Motor neuron (in vitro differentiated cells): ENCODE measurements around the gene FREM1. TPM values are rescaled to one million over a fixed set of nuclear protein-coding genes. Genes with fewer than 3 reads are reported as not detected.
A peak's percentile ranks its signal among the peaks of the same experiment; 100 is the strongest.

Source experiments
- ATAC-seq, 8 experiments: fragments of 200-7000 bp; cut with Tn5 transposase; replicated peaks in 6 of 8; 2 replicates each; pipeline ENCODE4 v1.8.0; 2021; ENCODE audit warnings: mild to moderate bottlenecking in 8 of 8, moderate library complexity in 8 of 8
- H3K27ac ChIP-seq, 2 donors: fragments of 250-450 bp; sonication (Bioruptor Pico); 2 replicates each; pipeline ENCODE4 v1.9.0; 2021; ENCODE audit warnings: antibody characterized with exemption in 2 of 2, mild to moderate bottlenecking in 2 of 2, moderate library complexity in 1 of 2
- H3K4me1 ChIP-seq, 2 donors: fragments of 250-450 bp; sonication (Bioruptor Pico); replicated peaks in 1 of 2; 2 replicates each; pipeline ENCODE4 v1.6.1; 2021; ENCODE audit warnings: antibody characterized with exemption in 2 of 2, mild to moderate bottlenecking in 2 of 2, moderate library complexity in 1 of 2
- H3K4me3 ChIP-seq, 5 donors: fragments of 250-450 bp; sonication (Bioruptor Pico); 2 replicates each; pipeline ENCODE4 v1.9.0; 2021; ENCODE audit warnings: antibody characterized with exemption in 5 of 5, mild to moderate bottlenecking in 5 of 5, moderate library complexity in 4 of 5
- WGBS, 10 experiments: fragments of 450-650 bp; shearing (Covaris generic); methylation state at CpG; one replicate each; pipeline ENCODE4 v1.0.0; 2022; 5-methylcytosine and 5-hydroxymethylcytosine counted together
- in situ Hi-C, 9 experiments: fragments of 400-800 bp; cut with MboI; loops; one replicate each; pipeline ENCODE4 v1.15.0; 2021; ENCODE audit warnings: low sequenced_read_pairs in 9 of 9, low pct_unique_long_range_greater_than_20kb in 2 of 9; ENCODE audit not compliant: unreplicated experiment in 9 of 9
- total RNA-seq, 8 experiments: library from RNA; unstranded; fragments of 300-600 nt; gene quantifications; 2 replicates each; pipeline versions ENCODE4 v1.2.3 to v1.2.4, GENCODE V29; 2022

FREM1 gene
- total RNA-seq, 8 experiments from 2014 or later = 0.42 to 55.6 (median 1.7) TPM

- Histone ChIP-seq H3K4me3 (no peak overlapping the region), H3K27ac (no peak overlapping the region), H3K4me1 (no peaks in the 10 kb centered on the region)
- ATAC-seq = no peak
- in situ Hi-C loops = no loop called here
- WGBS, 10 experiments = 83 to 100% methylated on average over 1 of the region's 1 CpG; no CpG with 5 or more reads in 8 of the 10 experiments
Observed at GRCh38 chr9:14731294-14731981, 178.8 kb downstream of the FREM1 start.

DNA sequence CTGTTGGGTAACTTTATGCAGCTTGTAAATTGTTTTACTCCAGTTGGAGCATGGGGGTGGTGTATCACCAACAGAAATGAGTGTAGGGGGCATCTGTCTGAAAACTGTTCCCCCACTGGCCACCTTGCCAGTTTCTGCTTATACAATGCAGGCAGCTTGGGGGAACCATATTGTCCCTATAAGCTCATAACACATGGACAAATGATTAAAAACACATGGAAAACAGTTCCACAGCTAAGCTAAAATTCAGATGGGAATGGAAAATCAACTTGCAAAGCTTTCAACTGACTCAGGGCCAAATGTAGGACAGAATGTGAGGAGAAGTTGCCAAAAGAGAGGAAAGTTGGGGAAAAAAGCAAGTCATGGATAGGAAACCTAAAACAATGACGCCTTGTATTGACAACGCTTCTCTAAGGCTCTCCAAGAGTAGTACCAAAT lies 179.7 kb downstream of the FREM1 start:
- WGBS, 10 experiments = 0 to 100% (median 62%) methylated on average over 1 to 2 of the region's 2 CpGs; no CpG with 5 or more reads in 4 of the 10 experiments
- Histone ChIP-seq H3K4me3 (no peak overlapping the region), H3K4me1 (no peaks in the 10 kb centered on the region), H3K27ac (no peak overlapping the region)
- in situ Hi-C loops = no loop called here
- ATAC-seq = no peak

DNA sequence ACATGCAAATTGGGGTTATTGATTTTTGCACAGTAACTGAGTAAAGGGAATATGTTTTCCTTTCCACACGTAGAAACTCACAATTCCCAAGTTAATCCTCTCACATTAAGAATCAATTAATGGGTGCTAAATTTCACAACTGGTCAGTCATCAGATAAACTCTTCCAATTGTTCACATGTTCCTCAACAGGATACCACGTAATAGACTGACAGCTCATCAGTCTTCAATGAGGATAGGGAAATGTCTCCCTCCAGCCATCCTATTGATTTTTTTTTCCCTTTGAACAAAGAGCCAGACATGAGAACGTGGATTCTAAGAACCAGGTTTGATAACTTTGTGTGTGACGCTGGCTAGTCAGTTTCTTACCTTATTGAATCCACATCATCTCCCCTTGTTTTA lies 186.9 kb downstream of the FREM1 start:
- in situ Hi-C loops = no loop called here
- 0 to 54% (median 30%) methylated on average over 1 to 4 of the region's 4 CpGs; no CpG with 5 or more reads in 2 of the 10 experiments for WGBS, 10 experiments
- ATAC-seq = no peak
- Histone ChIP-seq H3K4me3 (no peak overlapping the region), H3K27ac (no peak overlapping the region), H3K4me1 (peaks cover 7 to 9% of the 10 kb centered on the region in 2 donors)

GRCh38 chr9:14722391-14723035 lies 187.7 kb downstream of the FREM1 start, which contains the start of gene CER1:
Gene CER1, minus strand, starts transcription at chr9:14722733. Its CDS starts 61 bp downstream, at chr9:14722672.
- H3K4me3 ChIP-seq = no peak within 1 kb of the TSS
- no peak within 1 kb of the TSS for H3K27ac ChIP-seq
- ATAC-seq = no peak

DNA sequence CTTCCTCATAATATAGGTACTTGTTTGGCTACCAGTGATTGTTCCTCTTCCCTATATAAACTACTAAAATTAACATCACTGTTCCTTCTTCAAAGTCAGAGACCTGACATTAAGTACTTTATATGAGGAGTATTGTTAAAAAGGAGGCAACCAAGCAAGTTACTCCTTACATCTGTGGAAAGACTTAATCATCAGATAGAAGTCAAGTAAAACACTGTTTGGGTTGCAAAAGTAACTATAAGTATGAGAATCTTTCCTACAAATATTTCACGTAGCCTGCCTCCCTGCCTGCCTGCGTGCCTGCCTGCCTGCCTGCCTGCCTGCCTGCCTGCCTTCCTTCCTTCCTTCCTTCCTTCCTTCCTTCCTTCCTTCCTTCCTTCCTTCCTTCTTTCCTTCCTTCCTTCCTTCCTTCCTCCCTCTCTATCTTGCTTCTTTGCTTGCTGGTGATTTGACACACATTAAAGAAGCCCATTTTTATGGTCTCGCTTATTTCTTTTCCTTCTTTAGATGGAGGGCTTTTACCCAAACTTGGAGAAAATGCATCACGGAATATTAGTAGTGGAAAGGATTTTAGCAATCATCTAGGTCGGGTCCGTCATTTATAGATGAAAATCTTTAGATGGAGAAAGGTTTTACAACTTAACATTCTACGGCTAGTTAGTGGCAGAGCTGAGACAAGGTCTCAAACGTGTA lies 190.9 kb downstream of the FREM1 start:
- H3K27ac ChIP-seq = no peak overlapping the region
- WGBS, 10 experiments = 43 to 100% (median 83%) methylated on average over 1 to 7 of the region's 8 CpGs; no CpG with 5 or more reads in 1 of the 10 experiments
- in situ Hi-C loops = no loop called here
- ATAC-seq = no peak
- peaks cover 7 to 9% of the 10 kb centered on the region in 2 donors for H3K4me1 ChIP-seq
- H3K4me3 ChIP-seq = no peak overlapping the region

More at GRCh38 chr9:14722391-14723035, 187.7 kb downstream of the FREM1 start, which contains the start of gene CER1:
- H3K4me1 ChIP-seq = peaks cover 7 to 9% of the 10 kb centered on the region in 2 donors
- in situ Hi-C loops = no loop called here
- 0 to 100% (median 37%) methylated on average over 1 to 4 of the region's 7 CpGs; no CpG with 5 or more reads in 5 of the 10 experiments for WGBS, 10 experiments

DNA sequence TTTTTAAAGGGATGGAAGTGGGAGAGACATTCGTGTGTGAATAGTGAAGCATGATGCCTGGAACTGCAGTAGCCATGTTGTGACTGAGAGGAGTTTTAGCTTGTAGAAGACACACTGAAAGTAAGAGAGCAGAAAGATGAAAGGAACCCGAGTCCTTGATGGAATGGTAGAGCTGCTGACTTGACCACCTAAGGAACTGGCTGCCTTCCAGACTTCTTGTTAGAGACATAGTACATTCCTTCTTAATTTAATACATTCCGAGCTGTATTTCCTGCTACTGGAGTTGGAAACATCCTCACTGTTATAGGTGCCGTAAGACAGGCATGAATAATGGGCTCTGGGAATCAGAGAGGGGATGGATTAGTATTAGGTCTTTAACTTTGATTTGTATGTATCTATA lies 195.1 kb downstream of the FREM1 start:
- in situ Hi-C loops = no loop called here
- Histone ChIP-seq H3K4me3 (no peak overlapping the region), H3K4me1 (no peaks in the 10 kb centered on the region), H3K27ac (no peak overlapping the region)
- WGBS, 10 experiments = 38 to 100% (median 77%) methylated on average over 1 to 4 of the region's 4 CpGs; no CpG with 5 or more reads in 2 of the 10 experiments
- ATAC-seq = peak in 1 of 8 experiments; percentile 82

DNA sequence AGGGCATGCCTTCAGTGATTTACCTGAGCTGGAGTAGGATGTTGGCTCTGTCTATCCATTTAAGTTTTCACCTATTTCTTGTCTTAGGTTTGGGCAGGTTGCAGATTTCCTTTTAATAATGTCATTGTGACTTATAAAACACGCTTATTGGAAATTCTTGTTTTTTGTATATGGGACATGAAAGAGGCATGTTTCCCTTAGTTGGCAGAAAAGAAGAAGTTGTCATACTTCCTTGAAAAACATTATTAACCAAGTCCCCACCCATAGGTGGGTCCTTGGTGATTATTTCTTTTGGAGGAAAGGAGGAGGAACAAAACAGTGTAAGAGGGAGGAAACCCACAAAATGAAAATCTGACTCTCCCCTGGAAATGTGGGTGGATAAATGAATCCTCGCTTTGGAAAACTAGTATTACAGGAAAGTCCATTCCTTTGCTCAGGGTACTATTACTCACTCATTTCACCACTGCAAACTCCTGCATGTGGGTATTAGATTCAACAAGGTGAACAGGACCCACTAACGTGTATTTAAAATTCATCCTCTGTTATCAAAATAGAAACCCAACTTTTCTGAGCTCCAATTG lies 197.0 kb downstream of the FREM1 start:
- 38 to 100% (median 93%) methylated on average over 1 to 3 of the region's 3 CpGs for WGBS, 10 experiments
- in situ Hi-C loops = no loop called here
- Histone ChIP-seq H3K27ac (no peak overlapping the region), H3K4me3 (no peak overlapping the region), H3K4me1 (no peaks in the 10 kb centered on the region)
- ATAC-seq = peak in 1 of 8 experiments; percentile 75

DNA sequence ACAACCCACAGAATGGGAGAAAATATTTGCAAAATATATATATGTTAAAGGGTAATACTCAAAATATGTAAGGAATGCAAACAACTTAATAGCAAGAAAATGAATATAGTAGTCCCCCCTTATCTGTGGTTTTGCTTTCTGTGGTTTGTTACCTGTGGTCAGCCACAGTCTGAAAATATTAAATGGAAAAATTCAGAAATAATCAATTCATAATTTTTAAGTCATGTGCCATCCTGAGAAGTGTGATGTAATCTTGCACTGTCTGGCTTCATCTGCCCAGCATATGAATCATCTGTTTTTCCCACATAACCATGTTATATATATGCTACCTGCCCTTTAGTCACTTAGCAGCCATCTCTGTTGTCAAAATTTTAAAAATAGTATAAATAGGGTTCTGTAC lies 199.4 kb downstream of the FREM1 start:
- ATAC-seq = peak in 1 of 8 experiments; percentile 31
- in situ Hi-C loops = no loop called here
- Histone ChIP-seq H3K4me1 (no peaks in the 10 kb centered on the region), H3K27ac (no peak overlapping the region), H3K4me3 (no peak overlapping the region)

- no peak overlapping the region for H3K4me3 ChIP-seq
- 43 to 94% (median 84%) methylated on average over 1 to 5 of the region's 5 CpGs for WGBS, 10 experiments
- H3K27ac ChIP-seq = no peak overlapping the region
- no peaks in the 10 kb centered on the region for H3K4me1 ChIP-seq
- in situ Hi-C loops = no loop called here
- ATAC-seq = no peak
Observed at GRCh38 chr9:14706530-14707140, 203.6 kb downstream of the FREM1 start.

DNA sequence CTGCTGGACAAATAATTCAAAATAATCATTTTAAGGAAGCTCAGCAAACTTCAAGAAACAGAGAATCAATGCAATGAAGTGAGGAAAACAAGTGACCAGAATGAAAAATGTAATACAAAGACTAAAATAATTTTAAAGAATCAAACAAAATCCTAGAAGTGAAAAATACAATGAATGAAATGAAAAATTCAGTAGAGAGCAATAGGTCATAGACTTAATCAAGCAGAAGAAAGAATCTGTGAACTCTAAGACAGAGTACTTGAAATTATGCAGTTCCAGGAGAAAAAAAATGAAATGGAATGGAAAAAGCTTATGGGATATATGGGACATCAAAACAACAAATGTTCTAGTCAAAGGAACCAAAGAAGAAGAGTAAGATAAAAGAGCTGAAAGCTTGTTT lies 205.1 kb downstream of the FREM1 start:
- in situ Hi-C loops = no loop called here
- Histone ChIP-seq H3K27ac (no peak overlapping the region), H3K4me3 (no peak overlapping the region), H3K4me1 (no peaks in the 10 kb centered on the region)
- no peak for ATAC-seq

GRCh38 chr9:14704281-14704680 lies 205.9 kb downstream of the FREM1 start:
- 0 to 100% (median 80%) methylated on average over 1 of the region's 3 CpGs; no CpG with 5 or more reads in 7 of the 10 experiments for WGBS, 10 experiments
- Histone ChIP-seq H3K27ac (no peak overlapping the region), H3K4me3 (no peak overlapping the region), H3K4me1 (no peaks in the 10 kb centered on the region)
- in situ Hi-C loops = no loop called here
- no peak for ATAC-seq

GRCh38 chr9:14702200-14702720 lies 208.0 kb downstream of the FREM1 start:
- peak in 3 of 8 experiments; percentile 54 to 84 (median 65) for ATAC-seq
- WGBS, 10 experiments = 0 to 71% (median 50%) methylated on average over 1 to 4 of the region's 4 CpGs; no CpG with 5 or more reads in 1 of the 10 experiments
- H3K4me1 ChIP-seq = no peaks in the 10 kb centered on the region
- in situ Hi-C loops = no loop called here
- no peak overlapping the region for H3K4me3 ChIP-seq
- H3K27ac ChIP-seq = no peak overlapping the region
